HG03432 (cell line): ENCODE measurements around the gene CCNQ.
A peak's percentile ranks its signal among the peaks of the same experiment; 100 is the strongest.
"Not testable (repeated sequence)": the region's sequence is repeated elsewhere in the genome, so short reads cannot be mapped to it uniquely, and the experiment has no call there.

Experiments
- ATAC-seq: cut with Tn5 transposase; IDR thresholded peaks from one replicate; pipeline ENCODE4 v1.9.1; 2021; ENCODE audit warnings: mild to moderate bottlenecking, moderate library complexity; ENCODE audit not compliant: unreplicated experiment

Gene CCNQ

GRCh38 chrX:153623310-153624029, 24.5 kb upstream of the CCNQ start:
- ATAC-seq: no peak

- ATAC-seq: no peak
These were observed 23.8 kb upstream of the CCNQ start for GRCh38 chrX:153622661-153623309.

- ATAC-seq: no peak
These were observed 23.1 kb upstream of the CCNQ start for GRCh38 chrX:153621949-153622598.

GRCh38 chrX:153620576-153620975, 21.6 kb upstream of the CCNQ start:
- no peak for ATAC-seq

- no peak for ATAC-seq
These were observed 15.9 kb upstream of the CCNQ start for GRCh38 chrX:153614818-153615217.

- no peak for ATAC-seq
These were observed 13.5 kb upstream of the CCNQ start for GRCh38 chrX:153612413-153612812.

- ATAC-seq: no peak
These were observed 12.6 kb upstream of the CCNQ start for GRCh38 chrX:153611298-153612095.

- no peak for ATAC-seq
These were observed 11.9 kb upstream of the CCNQ start for GRCh38 chrX:153610836-153611213.

GRCh38 chrX:153609917-153610835, 11.2 kb upstream of the CCNQ start:
- peak; percentile 88 for ATAC-seq

- no peak for ATAC-seq
These were observed 9.9 kb upstream of the CCNQ start for GRCh38 chrX:153608806-153609205.

GRCh38 chrX:153608376-153608775, 9.4 kb upstream of the CCNQ start:
- ATAC-seq: no peak

GRCh38 chrX:153606503-153606902, 7.6 kb upstream of the CCNQ start:
- no peak for ATAC-seq

- not testable (repeated sequence) for ATAC-seq
These were observed 5.9 kb upstream of the CCNQ start for GRCh38 chrX:153604666-153605380.

GRCh38 chrX:153603131-153603656, 4.3 kb upstream of the CCNQ start:
- ATAC-seq: no peak

GRCh38 chrX:153602601-153603000, 3.7 kb upstream of the CCNQ start:
- no peak for ATAC-seq

GRCh38 chrX:153601511-153602110, 2.7 kb upstream of the CCNQ start:
- no peak for ATAC-seq

- no peak for ATAC-seq
These were observed 2.0 kb upstream of the CCNQ start for GRCh38 chrX:153600921-153601320.

GRCh38 chrX:153600032-153600373, 1.1 kb upstream of the CCNQ start:
- ATAC-seq: no peak
